ENCODE data around the gene RBM8A. TPM values are rescaled to one million over a fixed set of nuclear protein-coding genes. Genes with fewer than 3 reads are reported as not detected.

The RBM8A gene
- total and polyA plus RNA-seq, 9 of the 15 experiments (the other 6 are each of a cell fraction or from before 2014, with no cell fraction given): 215 to 1,035 (median 291) TPM

GRCh38 chr1:145918144-145918991, 8.9 kb downstream of the RBM8A start, which contains the start of gene PEX11B (continued):
- TF ChIP-seq ZBTB2 (IDR thresholded peaks at IDR 0.05) (peak; percentile 73; the same call in 1 of the 2 replicates), ZC3H4 (CRISPR knock-in tag; IDR thresholded peaks at IDR 0.05; ENCODE audit: borderline replicate concordance) (no peak), MXI1 (IDR thresholded peaks at IDR 0.05; ENCODE audit: low read depth, low read length) (peak; percentile 75), FOXA3 (CRISPR knock-in tag; conservative IDR thresholded peaks at IDR 0.05 in 1 of 2, IDR thresholded peaks at IDR 0.05 in 1 of 2) (peak in 1 of 2 experiments; percentile 75; a peak in 1 of 4 replicates)

GRCh38 chr1:145917595-145917994, 9.7 kb downstream of the RBM8A start:
- CTCF ChIA-PET (ENCODE audit: low intra/inter-chr PET ratio): no interaction called here
- TF ChIP-seq SPI1 (IDR thresholded peaks at IDR 0.05; ENCODE audit: borderline replicate concordance, low read depth, low read length): peak; percentile 13; the same call in 1 of the 2 replicates
- TF ChIP-seq PRMT5 (CRISPR knock-in tag; IDR thresholded peaks at IDR 0.05): no peak
- ATAC-seq: no peak
- in situ Hi-C loops (cut with MboI): no loop called here
- Histone ChIP-seq H3K9ac (ENCODE audit: insufficient read depth in 1 of 2, low read depth in 2 of 2, low read length in 2 of 2) (peak overlapping the region; percentile 85 to 90), H3K79me2 (ENCODE audit: control insufficient read depth, insufficient read depth, low read length) (peaks cover 8% of the 10 kb centered on the region), H3K27ac (ENCODE audit: extremely low read depth, low read depth, low read length) (no peak overlapping the region; the same call in 1 of the 3 replicates), H3K4me3 (peak overlapping the region; percentile 63), H3K36me3 (ENCODE audit: control insufficient read depth, insufficient read depth, low read length) (peaks cover 16% of the 10 kb centered on the region; the same call in 1 of the 3 replicates), H4K20me1 (replicated peaks; ENCODE audit: control insufficient read depth, insufficient read depth, low read length) (no peaks in the 10 kb centered on the region), H2AFZ (ENCODE audit: low read depth, low read length) (peak overlapping the region; percentile 98), H3K4me1 (replicated peaks in 1 of 2; ENCODE audit: control insufficient read depth in 2 of 2, insufficient read depth in 2 of 2, low read length in 2 of 2) (peaks cover 7 to 23% of the 10 kb centered on the region in 2 experiments; a peak in 4 of 5 replicates), H3K4me2 (ENCODE audit: insufficient read depth, low read length) (peak overlapping the region; percentile 93), H3K9me1 (ENCODE audit: control insufficient read depth, insufficient read depth, low read length) (no peaks in the 10 kb centered on the region), H3K9me3 (replicated peaks; ENCODE audit: control insufficient read depth, insufficient read depth, low read depth, low read length) (no peaks in the 10 kb centered on the region), H3K27me3 (ENCODE audit: control insufficient read depth in 2 of 2, insufficient read depth in 2 of 2, low read length in 2 of 2) (no peaks in the 10 kb centered on the region)
- WGBS (ENCODE audit: insufficient coverage, low coverage, missing lambda C conversion rate): 64% methylated on average over 5 of the region's 5 CpGs
- FAIRE-seq: no peak
- POLR2A ChIA-PET: interaction anchor here (1.2 to 2.3 kb wide), 2 partner anchors 9 to 59 kb away, joined by 3 to 18 read pairs; partner anchors contain the start of genes PIAS3 and RBM8A
- BruUV-seq (replicated peaks): no TSS peak
- peak in 1 of 4 experiments; percentile 11 for DNase-seq (ENCODE audit: extremely low read depth in 1 of 4, low spot score in 3 of 4)
- intact Hi-C loops (cut with micrococcal nuclease): no loop called here

Data from K562 (cell line).